ENCODE results near the gene ZBTB20.

DNA sequence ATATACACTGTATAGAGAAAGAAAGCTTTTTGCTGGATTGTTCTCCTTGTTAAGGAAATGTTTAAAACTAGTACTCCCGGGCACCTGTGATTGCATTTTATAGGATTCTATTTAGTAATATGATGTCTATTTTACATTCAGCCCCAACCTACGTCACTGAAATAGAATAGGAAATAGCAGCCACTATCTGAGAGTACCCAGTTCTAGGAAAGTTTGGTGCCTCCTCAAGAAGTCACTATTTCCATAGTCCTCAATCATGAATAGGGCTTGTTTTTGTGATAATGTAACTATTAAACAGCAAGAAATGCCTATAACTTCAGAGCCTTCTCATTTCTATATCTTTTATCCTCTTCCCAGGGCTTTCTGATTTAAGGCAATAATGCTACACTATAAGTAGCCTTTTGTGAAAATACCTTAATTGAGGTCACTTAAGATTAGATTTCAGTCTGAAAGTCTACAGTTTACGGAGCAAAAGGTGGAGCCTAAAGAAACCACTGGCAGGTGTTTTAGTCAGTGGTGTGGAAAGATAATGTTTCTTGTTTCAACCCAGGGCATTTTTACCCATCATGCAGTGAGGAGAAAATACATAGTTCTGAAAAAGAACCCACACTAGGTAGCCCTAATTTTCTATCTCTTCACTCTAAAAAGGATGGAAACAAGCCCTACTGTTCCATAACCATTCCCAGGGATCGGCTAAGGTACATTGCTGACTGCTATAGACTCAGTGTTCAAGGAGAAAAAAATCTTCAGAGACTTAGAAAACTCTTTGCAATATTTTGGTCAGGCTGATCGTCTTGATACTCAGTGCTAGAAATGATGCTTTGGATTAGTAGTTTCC is 814.5 kb downstream of the ZBTB20 start:
- TF ChIP-seq CTCF (IDR thresholded peaks at IDR 0.05) (no peak), POLR2AphosphoS5 (IDR thresholded peaks at IDR 0.05) (no peak), POLR2A (IDR thresholded peaks at IDR 0.05) (no peak), EP300 (IDR thresholded peaks at IDR 0.05) (no peak)
